Measurements from ENCODE around the gene SLC34A1. TPM values are rescaled to one million over a fixed set of nuclear protein-coding genes. Genes with fewer than 3 reads are reported as not detected.
A peak's percentile ranks its signal among the peaks of the same experiment; 100 is the strongest.

SLC34A1 gene
- total and polyA plus RNA-seq, 2 of the 13 experiments (the other 11 are each of a cell fraction or from before 2014, with no cell fraction given), result 0.03 to 0.20 TPM

- TF ChIP-seq HMGXB3 (CRISPR knock-in tag; IDR thresholded peaks at IDR 0.05; ENCODE audit: borderline replicate concordance) (0 out of 2 replicates have a peak, but pooled peaks have one; percentile 23), IRF2 (CRISPR knock-in tag; IDR thresholded peaks at IDR 0.05) (peak; percentile 27; the same call in 1 of the 2 replicates), KLF16 (CRISPR knock-in tag; IDR thresholded peaks at IDR 0.05) (peak in 1 of 2 experiments; percentile 52; a peak in 1 of 4 replicates), TBP (CRISPR knock-in tag; IDR thresholded peaks at IDR 0.05) (no peak), AKAP8 (CRISPR knock-in tag; IDR thresholded peaks at IDR 0.05) (peak; percentile 62), HMGXB4 (CRISPR knock-in tag; IDR thresholded peaks at IDR 0.05; ENCODE audit: borderline replicate concordance in 1 of 2, low read depth in 1 of 2) (peak; percentile 61 to 63; a peak in 3 of 4 replicates), ZNF12 (CRISPR knock-in tag; IDR thresholded peaks at IDR 0.05) (peak; percentile 76; the same call in 1 of the 2 replicates), UBTF (CRISPR knock-in tag; IDR thresholded peaks at IDR 0.05) (peak; percentile 68), ZSCAN21 (CRISPR knock-in tag; IDR thresholded peaks at IDR 0.05; ENCODE audit: borderline replicate concordance) (no peak), XBP1 (CRISPR knock-in tag; IDR thresholded peaks at IDR 0.05) (0 out of 2 replicates have a peak, but pooled peaks have one; percentile 31), KAT7 (CRISPR knock-in tag; IDR thresholded peaks at IDR 0.05; ENCODE audit: borderline replicate concordance) (peak; percentile 57; the same call in 1 of the 2 replicates), POLR2A (IDR thresholded peaks at IDR 0.05; ENCODE audit: insufficient read depth in 1 of 2, low read depth in 2 of 2, low read length in 2 of 2) (peak in 1 of 2 experiments; percentile 92; a peak in 2 of 4 replicates), PTBP1 (IDR thresholded peaks at IDR 0.05; ENCODE audit: low read depth, low read length, poor library complexity, severe bottlenecking) (no peak), ZNF569 (CRISPR knock-in tag; IDR thresholded peaks at IDR 0.05; ENCODE audit: borderline replicate concordance) (no peak), ZSCAN12 (CRISPR knock-in tag; IDR thresholded peaks at IDR 0.05) (peak; percentile 85; the same call in 1 of the 2 replicates), TMF1 (CRISPR knock-in tag; IDR thresholded peaks at IDR 0.05; ENCODE audit: low read depth) (no peak), MXD4 (CRISPR knock-in tag; IDR thresholded peaks at IDR 0.05) (no peak)
- TF ChIP-seq, protein P1, sequence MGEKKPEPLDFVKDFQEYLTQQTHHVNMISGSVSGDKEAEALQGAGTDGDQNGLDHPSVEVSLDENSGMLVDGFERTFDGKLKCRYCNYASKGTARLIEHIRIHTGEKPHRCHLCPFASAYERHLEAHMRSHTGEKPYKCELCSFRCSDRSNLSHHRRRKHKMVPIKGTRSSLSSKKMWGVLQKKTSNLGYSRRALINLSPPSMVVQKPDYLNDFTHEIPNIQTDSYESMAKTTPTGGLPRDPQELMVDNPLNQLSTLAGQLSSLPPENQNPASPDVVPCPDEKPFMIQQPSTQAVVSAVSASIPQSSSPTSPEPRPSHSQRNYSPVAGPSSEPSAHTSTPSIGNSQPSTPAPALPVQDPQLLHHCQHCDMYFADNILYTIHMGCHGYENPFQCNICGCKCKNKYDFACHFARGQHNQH (CRISPR knock-in tag; IDR thresholded peaks at IDR 0.05), result peak; percentile 72; the same call in 1 of the 2 replicates
These were observed 5.0 kb upstream of the SLC34A1 start (continued) for GRCh38 chr5:177378884-177379883.
